A172 (cell line): ENCODE results near the gene TEX54. TPM values are rescaled to one million over a fixed set of nuclear protein-coding genes. Genes with fewer than 3 reads are reported as not detected.

Experiments used
- DNase-seq: peaks from one replicate; pipeline ENCODE4 v3.0.0-alpha.2; 2015; ENCODE audit warnings: low spot score
- total RNA-seq: library from RNA; depleted of rRNA; stranded (reverse); fragments of >200 nt; shearing (Covaris generic); gene quantifications from 2 replicates; pipeline ENCODE4 v1.2.3, GENCODE V29; 2014; rRNA removed

TEX54 gene
- total RNA-seq, 1 experiment from 2014 or later = not detected

GRCh38 chr11:62788991-62789390 lies 43.6 kb downstream of the TEX54 start:
- DNase-seq = no peak

GRCh38 chr11:62787005-62787759 lies 45.5 kb downstream of the TEX54 start, which contains the start of gene TMEM179B:
Gene TMEM179B, plus strand, starts transcription at chr11:62787402. Its CDS starts 30 bp downstream, at chr11:62787432.
- peak; percentile 96 for DNase-seq

- peak; percentile 63 for DNase-seq
Measured at GRCh38 chr11:62786318-62787004, 46.2 kb downstream of the TEX54 start.

GRCh38 chr11:62782753-62783152 lies 49.9 kb downstream of the TEX54 start:
- no peak for DNase-seq

Other genes starting within 250 kb of the TEX54 start
- 7.9 and 9.6 TPM in 2 replicates for gene TUT1, start 241.3 kb downstream of the TEX54 start, total RNA-seq
- 114 and 139 TPM in 2 replicates for gene MTA2, start 231.0 kb downstream of the TEX54 start, total RNA-seq
- 16.0 and 19.5 TPM in 2 replicates for gene EML3, start 220.1 kb downstream of the TEX54 start, total RNA-seq
- gene ROM1, start 219.6 kb downstream of the TEX54 start, total RNA-seq = 3.4 and 6.4 TPM in 2 replicates
- gene B3GAT3, start 210.9 kb downstream of the TEX54 start, total RNA-seq = 58.9 and 67.7 TPM in 2 replicates
- 184 and 257 TPM in 2 replicates for gene GANAB, start 186.2 kb downstream of the TEX54 start, total RNA-seq
- 25.6 and 25.9 TPM in 2 replicates for gene INTS5, start 179.5 kb downstream of the TEX54 start, total RNA-seq
- gene C11orf98, start 167.6 kb downstream of the TEX54 start, total RNA-seq = 100 and 104 TPM in 2 replicates
- gene CSKMT, start 167.5 kb downstream of the TEX54 start, total RNA-seq = 3.0 and 8.7 TPM in 2 replicates
- 13.8 and 17.7 TPM in 2 replicates for gene UQCC3, start 161.2 kb downstream of the TEX54 start, total RNA-seq
- 2.5 and 6.6 TPM in 2 replicates for gene LBHD1, start 160.6 kb downstream of the TEX54 start, total RNA-seq
- 118 and 126 TPM in 2 replicates for gene UBXN1, start 153.8 kb downstream of the TEX54 start, total RNA-seq
- 2.8 and 5.1 TPM in 2 replicates for gene LRRN4CL, start 143.3 kb downstream of the TEX54 start, total RNA-seq
- 141 and 186 TPM in 2 replicates for gene BSCL2, start 125.4 kb downstream of the TEX54 start, total RNA-seq
- gene GNG3, start 125.2 kb downstream of the TEX54 start, total RNA-seq = not detected in 2 replicates
- 5.1 and 6.5 TPM in 2 replicates for gene HNRNPUL2, start 105.4 kb downstream of the TEX54 start, total RNA-seq
- gene TTC9C, start 104.4 kb downstream of the TEX54 start, total RNA-seq = 41.0 and 69.6 TPM in 2 replicates
- 5.8 and 14.1 TPM in 2 replicates for gene ZBTB3, start 78.7 kb downstream of the TEX54 start, total RNA-seq
- 96.7 and 104 TPM in 2 replicates for gene POLR2G, start 71.3 kb downstream of the TEX54 start, total RNA-seq
- gene TAF6L, start 61.4 kb downstream of the TEX54 start, total RNA-seq = 28.0 TPM in 2 replicates
- gene TMEM179B, start 45.4 kb downstream of the TEX54 start, total RNA-seq = 32.3 and 51.8 TPM in 2 replicates
- gene TMEM223, start 40.8 kb downstream of the TEX54 start, total RNA-seq = 23.4 and 30.1 TPM in 2 replicates
- 25.9 and 30.0 TPM in 2 replicates for gene NXF1, start 27.4 kb downstream of the TEX54 start, total RNA-seq
- gene STX5, start 790 bp downstream of the TEX54 start, total RNA-seq = 28.0 and 33.8 TPM in 2 replicates
- gene WDR74, start 6.7 kb upstream of the TEX54 start, total RNA-seq = 92.4 and 104 TPM in 2 replicates
- 198 and 207 TPM in 2 replicates for gene SLC3A2, start 48.1 kb upstream of the TEX54 start, total RNA-seq
- 0.02 TPM in 1 of 2 replicates, not detected in the other for gene CHRM1, start 88.5 kb upstream of the TEX54 start, total RNA-seq
- not detected in 2 replicates for gene SLC22A6, start 152.1 kb upstream of the TEX54 start, total RNA-seq
- gene SLC22A8, start 183.0 kb upstream of the TEX54 start, total RNA-seq = not detected in 2 replicates